Hepatic stellate cell (primary cell): ENCODE data around the gene EVPL.
"Not testable (repeated sequence)": the region's sequence is repeated elsewhere in the genome, so short reads cannot be mapped to it uniquely, and the experiment has no call there.

Experiments used
- DNase-seq: peaks from one replicate; pipeline ENCODE4 v3.0.0; 2011; ENCODE audit warnings: low spot score

EVPL gene

DNA sequence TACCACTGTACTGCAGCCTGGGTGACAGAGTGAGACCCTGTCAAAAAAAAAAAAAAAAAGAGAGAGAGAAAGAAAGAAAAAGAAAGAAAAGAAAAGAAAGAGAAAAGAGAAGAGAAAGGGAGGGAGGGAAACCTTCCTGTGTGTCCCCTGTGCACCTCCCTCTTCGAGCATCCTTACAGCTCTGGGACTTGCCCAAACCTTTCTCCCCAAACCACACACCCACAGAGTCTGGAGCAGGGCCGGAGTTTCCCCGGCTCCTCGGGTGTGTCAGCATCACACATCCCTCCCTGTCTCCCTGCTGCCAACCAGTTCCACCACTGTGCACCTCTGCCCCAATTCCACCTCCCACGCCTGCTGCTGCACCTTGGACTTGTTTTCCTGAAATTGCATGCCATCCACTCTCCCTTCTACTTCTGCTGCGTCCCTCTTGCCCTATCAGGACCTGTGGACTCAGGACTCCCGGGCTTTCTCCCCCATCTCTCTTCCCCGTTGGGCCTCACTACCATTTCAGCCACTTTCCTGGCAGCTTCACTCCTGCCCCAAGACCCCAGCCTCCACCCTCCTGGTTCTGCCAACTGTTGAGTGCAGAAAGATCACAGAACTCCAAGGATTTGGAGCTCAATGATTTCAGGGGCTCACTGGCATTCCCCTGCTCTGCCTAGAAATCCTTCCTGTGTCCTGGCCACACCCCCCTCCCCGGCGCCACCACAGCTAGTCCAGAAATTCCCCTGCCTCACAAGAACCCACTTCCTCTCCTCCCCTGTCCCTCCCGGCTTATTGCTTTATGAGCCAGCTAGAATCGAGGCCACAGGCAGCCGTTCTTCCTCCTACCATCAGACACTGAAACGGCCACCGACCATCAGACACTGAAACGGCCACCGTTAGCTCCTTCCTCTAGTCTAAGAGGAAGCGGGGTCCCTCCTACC, 30.2 kb downstream of the EVPL start:
- no peak for DNase-seq

DNA sequence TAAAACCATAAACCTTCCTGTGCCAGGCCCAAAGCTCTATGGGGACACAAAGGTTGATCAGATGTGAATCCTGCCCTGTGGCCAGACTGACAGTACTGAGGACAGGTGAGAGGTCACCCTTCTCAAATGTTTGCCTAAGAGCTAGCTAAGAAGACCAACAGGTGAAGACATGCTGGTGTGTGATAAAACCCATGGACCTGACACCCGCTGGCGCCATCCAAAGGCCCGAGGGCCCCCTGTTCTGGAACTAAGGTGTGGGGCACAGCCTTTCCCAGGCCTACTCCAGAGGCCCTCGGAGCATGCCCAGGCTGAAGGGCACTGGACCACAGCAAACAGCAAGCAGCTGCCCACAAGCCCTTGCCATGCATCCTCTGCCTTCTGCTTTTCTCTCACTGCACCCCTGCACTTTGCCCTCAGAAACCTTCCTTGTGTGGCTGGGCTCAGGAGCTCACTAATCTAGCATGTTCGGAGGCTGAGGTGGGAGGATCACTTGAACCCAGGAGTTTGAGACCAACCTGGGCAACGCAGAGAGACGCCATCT, 31.7 kb downstream of the EVPL start:
- DNase-seq: no peak

DNA sequence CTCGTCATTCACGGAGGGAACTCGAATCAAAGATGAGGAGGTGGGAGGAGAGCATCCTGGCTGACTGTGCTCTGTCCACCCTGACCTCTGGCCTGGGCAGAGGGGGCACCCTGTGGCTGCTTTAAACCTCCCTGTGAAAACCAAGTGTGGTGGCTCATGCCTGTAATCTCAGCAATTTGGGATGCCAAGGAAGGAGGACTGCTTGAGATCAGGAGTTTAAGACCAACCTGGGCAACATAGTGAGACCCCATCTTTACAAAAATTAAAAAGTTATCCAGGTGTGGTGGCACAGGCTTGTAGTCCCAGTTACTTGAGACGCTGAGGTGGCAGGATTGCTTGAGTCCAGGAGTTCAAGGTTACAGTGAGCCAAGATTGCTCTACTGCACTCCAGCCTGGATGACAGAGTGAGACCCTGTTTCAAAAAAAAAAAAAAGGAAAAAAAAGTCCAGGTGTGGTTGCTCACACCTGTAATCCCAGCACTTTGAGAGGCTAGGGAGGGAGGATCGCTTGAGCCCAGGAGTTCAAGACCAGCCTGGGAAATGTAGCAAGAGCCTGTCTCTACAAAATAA, 32.2 kb downstream of the EVPL start:
- DNase-seq: no peak

GRCh38 chr17:75991396-75991795, 35.7 kb downstream of the EVPL start:
- no peak for DNase-seq

DNA sequence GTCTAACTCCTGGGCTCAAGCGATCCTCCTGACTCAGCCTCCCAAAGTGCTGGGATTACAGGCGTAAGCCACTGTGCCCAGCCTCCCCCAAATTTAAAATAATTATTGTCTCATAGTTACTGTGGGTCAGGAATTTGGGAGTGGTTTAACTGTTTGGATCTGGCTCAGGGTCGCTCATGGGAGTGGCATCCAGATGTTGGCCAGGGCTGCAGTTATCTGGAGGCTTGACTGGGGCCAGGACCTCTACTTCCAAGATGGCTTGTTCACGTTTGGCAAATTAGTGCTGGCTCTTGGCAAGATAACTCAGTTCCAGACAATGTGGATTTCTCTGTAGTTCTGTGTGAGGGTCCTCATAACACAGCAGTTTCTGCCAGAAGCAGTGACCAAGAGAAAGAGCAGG, 40.1 kb downstream of the EVPL start:
- no peak for DNase-seq

- no peak for DNase-seq
These were observed 41.1 kb downstream of the EVPL start for GRCh38 chr17:75985986-75986385.

DNA sequence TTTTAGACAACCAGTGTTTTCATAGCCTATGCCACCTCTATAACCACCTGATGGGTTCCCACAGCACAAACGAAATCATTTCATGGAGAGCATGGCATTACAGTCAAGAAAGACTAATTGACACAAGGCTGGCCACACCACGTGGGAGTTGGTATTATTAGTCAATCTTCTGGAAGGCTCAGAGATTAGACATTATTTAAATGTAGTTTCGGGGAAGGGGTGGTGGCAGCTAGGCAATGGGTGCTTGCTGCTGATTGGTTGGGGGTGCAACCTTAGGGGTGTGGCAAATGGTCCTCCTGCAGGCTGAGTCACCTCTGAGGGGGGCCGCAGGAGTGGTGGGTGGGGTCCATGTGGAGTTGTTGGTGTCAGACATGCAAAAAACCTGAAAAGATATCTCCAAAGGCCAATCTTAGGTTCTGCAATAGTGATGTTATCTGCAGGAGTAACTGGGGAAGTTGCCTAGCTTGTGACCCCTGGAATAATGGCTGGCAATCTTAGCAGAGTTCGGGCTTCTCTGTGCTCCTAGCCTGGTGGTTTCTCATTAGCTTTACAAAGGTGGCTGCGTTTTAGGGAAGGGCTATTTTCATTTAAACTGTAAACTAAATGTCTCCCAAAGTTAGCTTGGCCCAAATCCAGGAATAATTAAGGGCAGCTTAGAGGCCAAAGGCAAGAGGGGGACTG, 43.5 kb downstream of the EVPL start:
- DNase-seq: no peak

- DNase-seq: no peak
These were observed 46.0 kb downstream of the EVPL start for GRCh38 chr17:75981019-75981615.

GRCh38 chr17:75980188-75981018, 46.7 kb downstream of the EVPL start:
- no peak for DNase-seq

DNA sequence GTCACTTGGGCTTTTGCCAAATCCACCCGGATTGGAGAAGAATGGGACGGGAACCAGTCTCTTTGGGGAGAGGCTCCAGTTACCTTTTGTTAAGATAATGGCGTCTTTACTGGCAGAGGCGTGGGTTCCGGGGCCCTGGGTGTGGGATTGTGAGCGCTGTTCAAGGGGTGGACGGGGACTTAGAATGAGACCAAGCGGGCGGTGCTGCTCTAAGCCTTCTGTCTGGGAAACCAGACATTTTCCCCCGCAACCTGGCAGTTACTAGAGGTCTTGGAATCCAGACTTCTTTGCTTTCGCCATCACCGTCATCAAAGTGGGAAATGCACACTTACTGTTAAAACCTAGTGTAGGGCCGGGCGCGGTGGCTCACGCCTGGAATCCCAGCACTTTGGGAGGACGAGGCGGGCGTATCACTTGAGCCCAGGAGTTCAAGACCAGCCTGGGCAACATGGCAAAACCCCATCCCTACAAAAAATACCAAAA, 47.4 kb downstream of the EVPL start:
- no peak for DNase-seq

DNA sequence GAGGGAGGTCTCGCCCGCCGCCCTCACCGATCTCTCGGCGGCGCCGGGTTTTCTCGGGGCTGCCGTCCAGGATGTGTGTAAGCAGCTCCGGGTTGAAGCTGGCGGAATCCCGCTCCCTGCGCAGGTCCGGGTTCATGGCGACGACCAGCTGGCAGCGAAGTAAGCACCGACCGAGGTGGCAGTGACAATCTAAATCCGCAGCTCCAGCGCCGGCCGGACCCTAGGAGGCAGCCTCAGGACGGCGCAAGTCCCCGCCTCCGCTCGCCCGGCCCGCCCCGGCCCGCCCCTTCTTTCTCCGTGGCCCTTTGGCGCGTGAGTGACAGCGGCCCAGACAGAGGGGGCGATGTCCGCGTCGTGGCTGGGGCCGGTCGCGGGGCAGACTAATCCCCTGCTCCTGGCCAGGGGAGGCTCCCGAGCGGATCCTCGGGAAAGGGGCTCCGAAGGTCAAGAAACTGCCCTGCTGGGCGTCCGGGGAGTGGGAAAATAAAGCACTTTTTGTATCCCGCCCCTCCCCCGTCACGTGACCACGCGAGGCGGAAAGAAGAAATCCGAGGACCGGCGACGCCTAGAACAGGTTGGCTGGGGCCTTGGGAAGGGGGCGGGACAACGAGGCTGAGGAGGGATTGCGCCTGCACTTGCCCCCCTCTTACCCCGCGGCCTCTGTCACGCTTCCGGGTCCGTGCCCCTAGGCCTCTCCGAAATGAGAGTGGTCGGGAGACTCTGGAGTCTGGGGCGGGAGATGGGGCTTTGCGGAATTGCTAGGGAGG, 48.0 kb downstream of the EVPL start, which contains the start of the genes ACOX1 and TEN1:
ACOX1 (minus strand) TSS at position 229 of the 767 bp plus-strand sequence; CDS start at position 136, 93 bp downstream.
TEN1 (plus strand) TSS at position 303 of the 767 bp plus-strand sequence. CDS start 6,953 bp downstream, outside the sequence.
- peak; percentile 92 for DNase-seq

DNA sequence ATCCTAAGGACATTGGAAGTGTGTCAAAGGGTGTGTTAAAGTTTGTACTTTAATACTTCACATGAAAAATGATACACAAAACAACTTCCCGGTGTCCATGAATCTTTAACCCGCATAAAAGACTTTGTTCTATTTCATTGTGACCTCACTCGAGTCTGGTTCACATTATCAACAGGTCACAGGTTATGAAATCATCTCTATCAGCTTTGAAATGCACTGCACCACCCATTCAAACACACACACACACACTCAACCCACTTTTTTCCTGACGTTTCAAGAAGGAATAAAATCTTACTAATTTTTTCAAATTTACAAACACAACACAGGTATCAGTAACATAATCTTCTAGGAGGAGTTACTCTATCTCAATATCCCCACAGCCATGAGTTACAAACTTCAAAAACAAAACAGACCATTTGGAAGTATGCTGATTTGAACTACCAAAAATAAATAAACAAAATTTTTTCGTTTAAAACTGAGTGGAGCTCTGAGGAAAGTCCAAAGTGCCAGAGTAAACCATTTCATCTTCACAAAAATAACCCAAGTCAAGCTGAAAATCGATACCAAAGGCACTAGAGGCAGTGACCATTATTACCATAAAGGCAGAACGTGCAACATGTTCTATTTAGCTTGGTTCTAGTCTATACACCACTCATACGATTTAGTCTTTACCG, 50.8 kb downstream of the EVPL start:
- no peak for DNase-seq

DNA sequence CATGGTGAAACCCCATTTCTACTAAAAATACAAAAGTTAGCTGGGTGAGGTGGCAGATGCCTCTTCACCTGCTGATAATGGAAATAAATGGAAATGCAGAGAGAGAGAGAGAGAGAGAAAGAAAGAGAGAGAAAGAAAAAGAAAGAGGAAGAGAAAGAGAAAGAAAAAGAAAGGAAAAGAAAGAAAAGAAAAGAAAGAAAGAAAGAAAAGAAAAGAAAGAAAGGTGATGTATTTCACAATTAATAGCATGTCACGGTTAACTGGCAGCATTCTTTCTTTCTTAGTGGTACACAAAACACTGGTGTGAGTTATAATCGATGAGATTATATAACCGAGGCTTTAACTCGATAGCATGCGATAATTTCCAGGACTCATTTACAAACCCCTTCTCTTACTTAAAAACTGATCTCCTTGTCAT, 51.3 kb downstream of the EVPL start:
- DNase-seq: no peak

- DNase-seq: not testable (repeated sequence)
These were observed 51.9 kb downstream of the EVPL start for GRCh38 chr17:75975187-75975586.

DNA sequence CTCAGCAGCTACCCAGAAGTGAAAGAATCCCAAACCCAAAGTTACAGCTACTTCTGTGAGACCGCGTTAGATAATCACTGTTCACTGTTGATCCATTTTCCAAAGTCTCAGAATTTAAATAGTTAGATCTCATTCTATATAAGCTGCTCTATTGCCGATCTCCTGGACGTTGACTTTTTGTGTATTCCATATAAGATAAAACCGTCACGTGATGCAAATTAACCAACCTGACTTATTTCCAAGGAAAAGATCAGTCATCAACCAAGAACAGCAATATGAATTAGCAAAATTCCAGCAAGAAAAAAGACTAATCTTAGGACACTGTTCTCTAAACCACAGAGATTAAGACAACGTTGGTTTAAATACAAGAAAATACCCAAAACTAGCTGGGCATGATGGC, 56.5 kb downstream of the EVPL start:
- no peak for DNase-seq

DNA sequence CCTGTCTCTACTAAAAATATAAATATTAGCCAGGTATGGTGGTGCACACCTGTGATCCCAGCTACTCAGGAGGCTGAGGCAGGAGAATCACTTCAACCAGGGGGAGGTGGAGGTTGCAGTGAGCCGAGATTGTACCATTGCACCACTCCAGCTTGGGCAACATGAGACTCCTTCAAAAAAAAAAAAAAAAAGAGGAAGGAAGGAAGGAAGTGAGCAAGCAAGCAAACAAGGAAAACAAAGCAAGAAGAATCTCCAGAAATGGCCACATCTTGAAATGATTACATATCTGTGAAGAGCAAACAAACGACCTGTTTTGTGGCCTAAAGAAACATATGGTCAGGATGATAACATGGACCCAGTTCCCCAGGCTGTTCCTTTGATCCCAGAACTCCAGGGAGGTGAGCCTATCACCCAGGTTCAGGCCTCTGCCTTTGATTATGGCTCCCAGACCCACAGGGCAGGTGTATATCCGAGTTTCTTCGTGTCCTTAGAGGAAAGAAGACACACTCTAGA, 57.0 kb downstream of the EVPL start:
- no peak for DNase-seq

DNA sequence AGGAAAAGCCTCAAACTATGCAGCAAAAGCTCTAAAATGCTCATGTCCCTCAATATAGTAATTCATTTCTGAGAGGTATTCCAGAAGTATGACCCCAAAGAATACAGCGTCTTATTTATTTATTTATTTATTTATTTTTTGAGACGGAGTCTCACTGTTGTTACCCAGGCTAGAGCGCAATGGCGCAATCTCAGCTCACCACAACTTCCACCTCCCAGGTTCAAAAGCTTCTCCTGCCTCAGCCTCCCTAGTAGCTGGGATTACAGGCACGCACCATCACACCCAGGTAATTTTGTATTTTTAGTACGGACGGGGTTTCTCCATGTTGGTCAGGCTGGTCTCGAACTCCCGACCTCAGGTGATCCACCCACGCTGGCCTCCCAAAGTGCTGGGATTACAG, 58.1 kb downstream of the EVPL start:
- not testable (repeated sequence) for DNase-seq

DNA sequence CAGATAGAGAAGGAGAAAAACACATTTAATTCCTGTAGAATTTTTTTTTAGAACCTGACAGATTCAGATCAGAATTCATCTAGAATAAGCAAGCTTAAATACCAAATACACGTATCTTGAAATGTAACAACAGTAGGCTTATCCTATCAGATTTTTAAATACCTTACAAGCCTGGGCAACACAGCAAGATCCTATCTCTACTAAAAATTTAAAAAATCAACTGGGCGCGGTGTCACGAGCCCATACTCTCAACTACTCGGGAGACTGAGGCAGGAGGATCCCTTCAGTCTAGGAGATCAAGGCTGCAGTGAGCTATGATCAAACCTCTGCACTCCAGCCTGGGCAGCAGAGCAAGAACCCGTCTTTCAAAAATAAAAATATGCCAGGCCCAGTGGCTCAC, 61.6 kb downstream of the EVPL start:
- no peak for DNase-seq

- no peak for DNase-seq
These were observed 67.1 kb downstream of the EVPL start for GRCh38 chr17:75959839-75960511.
